HG03520 (cell line): ENCODE data around the gene GNG3.
"Not testable (repeated sequence)": the region's sequence is repeated elsewhere in the genome, so short reads cannot be mapped to it uniquely, and the experiment has no call there.

Experiments used
- ATAC-seq: cut with Tn5 transposase; IDR thresholded peaks from one replicate; pipeline ENCODE4 v1.9.1; 2021; ENCODE audit warnings: mild to moderate bottlenecking, moderate library complexity; ENCODE audit not compliant: unreplicated experiment

The GNG3 gene

DNA sequence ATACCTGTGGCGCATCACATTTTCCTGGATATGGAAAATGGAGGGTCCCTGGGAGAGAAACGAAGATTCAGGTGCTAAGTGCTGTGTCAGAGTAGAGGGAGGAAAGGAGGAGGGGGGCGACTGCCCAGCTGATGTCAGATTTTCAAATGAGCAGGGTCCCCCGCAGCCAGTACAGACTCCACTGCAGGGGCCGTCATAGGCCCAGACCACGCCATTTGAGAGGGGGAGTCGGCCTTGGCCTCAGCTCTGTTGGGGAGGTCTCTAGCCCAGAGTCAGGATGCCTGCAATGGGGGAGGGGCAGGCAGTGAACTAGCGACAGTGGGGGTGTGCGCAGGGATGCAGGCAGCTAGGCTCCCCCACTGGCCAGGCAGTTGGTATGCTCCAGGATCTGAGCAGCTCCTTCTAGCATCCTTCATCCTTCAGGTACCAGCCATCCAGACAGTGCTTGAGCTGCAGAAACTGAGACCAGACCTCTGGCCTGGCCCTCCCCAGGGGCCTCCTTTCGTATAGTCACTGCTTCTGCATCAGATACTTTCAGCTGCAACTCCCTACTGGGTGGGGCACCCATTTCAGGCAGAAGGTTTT lies at the start of gene GNG3, which contains the start of gene BSCL2:
Gene GNG3 (plus strand): TSS at position 400 of the 585 bp plus-strand sequence. CDS start 620 bp downstream, outside the sequence.
Gene BSCL2 (minus strand): TSS at position 148 of the 585 bp plus-strand sequence. CDS start 229 bp downstream, outside the sequence.
- ATAC-seq = no peak

GRCh38 chr11:62664405-62665074 lies 42.9 kb upstream of the GNG3 start:
- ATAC-seq = peak; percentile 22

- ATAC-seq = peak; percentile 70
Observed at GRCh38 chr11:62665075-62665598, 42.3 kb upstream of the GNG3 start, which contains the start of the genes C11orf98 and CSKMT. TSS of gene C11orf98 (minus strand) at chr11:62665210. CDS start at chr11:62665169, 41 bp downstream. TSS of gene CSKMT (plus strand) at chr11:62665312. CDS start at chr11:62665880, 568 bp downstream.

GRCh38 chr11:62665599-62666258 lies 41.7 kb upstream of the GNG3 start:
- peak; percentile 22 for ATAC-seq

DNA sequence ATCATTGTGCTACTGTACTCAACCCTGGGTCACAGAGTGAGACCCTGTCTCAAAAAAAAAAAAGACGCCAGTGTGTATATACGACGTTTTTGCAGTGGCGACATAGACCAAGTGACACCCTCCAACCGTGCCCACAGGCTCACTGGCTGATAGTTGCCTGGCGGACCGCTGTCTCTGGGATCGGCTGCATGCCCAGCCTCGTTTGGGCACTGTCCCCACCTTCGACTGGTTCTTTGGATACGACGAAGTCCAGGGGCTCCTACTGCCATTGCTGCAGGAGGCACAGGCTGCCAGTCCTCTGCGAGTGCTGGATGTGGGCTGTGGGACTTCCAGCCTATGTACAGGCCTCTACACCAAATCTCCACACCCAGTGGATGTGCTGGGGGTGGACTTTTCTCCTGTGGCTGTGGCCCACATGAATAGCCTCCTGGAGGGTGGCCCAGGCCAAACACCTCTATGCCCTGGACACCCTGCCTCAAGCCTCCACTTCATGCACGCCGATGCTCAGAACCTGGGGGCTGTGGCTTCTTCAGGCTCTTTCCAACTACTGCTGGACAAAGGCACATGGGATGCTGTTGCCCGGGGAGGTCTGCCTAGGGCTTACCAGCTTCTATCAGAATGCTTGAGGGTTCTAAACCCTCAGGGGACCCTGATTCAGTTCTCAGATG lies 41.1 kb upstream of the GNG3 start:
- no peak for ATAC-seq

- ATAC-seq = no peak
Observed at GRCh38 chr11:62667460-62667859, 40.0 kb upstream of the GNG3 start.

GRCh38 chr11:62669420-62670161 lies 37.9 kb upstream of the GNG3 start:
- ATAC-seq = no peak

DNA sequence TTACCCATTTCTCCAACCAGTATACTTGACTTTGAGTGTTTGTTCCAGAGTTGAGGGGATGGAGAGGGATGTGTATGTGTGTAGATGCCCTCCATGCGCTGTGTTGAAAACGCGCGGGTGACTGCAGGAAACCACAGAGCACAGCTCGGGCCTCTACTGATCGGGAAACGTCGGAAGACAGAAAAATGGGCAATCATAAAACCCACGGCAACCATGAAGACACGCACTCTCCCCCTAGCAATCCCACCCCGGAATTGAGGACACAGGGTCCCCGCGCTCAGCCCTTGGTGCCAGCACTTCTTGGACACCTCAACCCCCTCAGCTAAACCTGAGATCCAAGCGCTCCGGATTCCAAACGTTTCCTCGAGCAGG lies 36.3 kb upstream of the GNG3 start:
- no peak for ATAC-seq

DNA sequence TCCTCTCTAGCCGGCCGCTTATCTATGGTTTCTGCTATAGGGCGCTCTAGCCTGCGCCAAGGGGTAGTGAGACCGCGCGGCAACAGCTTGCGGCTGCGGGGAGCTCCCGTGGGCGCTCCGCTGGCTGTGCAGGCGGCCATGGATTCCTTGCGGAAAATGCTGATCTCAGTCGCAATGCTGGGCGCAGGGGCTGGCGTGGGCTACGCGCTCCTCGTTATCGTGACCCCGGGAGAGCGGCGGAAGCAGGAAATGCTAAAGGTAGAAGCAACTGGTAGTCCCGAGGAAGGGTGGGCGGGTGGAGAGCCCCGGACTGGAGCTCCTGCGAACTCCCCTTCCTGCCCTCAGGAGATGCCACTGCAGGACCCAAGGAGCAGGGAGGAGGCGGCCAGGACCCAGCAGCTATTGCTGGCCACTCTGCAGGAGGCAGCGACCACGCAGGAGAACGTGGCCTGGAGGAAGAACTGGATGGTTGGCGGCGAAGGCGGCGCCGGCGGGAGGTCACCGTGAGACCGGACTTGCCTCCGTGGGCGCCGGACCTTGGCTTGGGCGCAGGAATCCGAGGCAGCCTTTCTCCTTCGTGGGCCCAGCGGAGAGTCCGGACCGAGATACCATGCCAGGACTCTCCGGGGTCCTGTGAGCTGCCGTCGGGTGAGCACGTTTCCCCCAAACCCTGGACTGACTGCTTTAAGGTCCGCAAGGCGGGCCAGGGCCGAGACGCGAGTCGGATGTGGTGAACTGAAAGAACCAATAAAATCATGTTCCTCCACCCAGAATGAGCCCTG lies 35.7 kb upstream of the GNG3 start, which contains the start of the genes LBHD1 and UQCC3:
Gene LBHD1 (minus strand): TSS at position 660 of the 782 bp plus-strand sequence. CDS start 2,236 bp downstream, outside the sequence.
Gene UQCC3 (plus strand): TSS at position 66 of the 782 bp plus-strand sequence. CDS start 73 bp downstream, at position 139.
- peak; percentile 56 for ATAC-seq

DNA sequence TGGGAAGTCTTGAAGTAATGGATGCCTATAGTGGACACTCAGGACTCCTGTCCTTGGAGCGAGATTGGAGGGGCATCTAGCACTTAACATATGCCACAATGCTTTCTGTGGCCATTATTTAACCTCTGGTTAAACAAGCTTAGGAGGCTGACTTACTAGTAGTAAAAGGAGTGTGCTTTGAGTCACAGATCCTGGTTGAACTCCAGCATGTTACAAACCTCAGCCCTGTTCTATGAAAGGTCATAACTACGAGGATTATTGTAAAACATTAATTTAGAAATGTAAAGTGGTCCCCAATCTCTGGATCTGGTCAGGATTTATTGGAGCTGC lies 34.3 kb upstream of the GNG3 start:
- no peak for ATAC-seq

GRCh38 chr11:62675415-62675814 lies 32.1 kb upstream of the GNG3 start:
- ATAC-seq = not testable (repeated sequence)

DNA sequence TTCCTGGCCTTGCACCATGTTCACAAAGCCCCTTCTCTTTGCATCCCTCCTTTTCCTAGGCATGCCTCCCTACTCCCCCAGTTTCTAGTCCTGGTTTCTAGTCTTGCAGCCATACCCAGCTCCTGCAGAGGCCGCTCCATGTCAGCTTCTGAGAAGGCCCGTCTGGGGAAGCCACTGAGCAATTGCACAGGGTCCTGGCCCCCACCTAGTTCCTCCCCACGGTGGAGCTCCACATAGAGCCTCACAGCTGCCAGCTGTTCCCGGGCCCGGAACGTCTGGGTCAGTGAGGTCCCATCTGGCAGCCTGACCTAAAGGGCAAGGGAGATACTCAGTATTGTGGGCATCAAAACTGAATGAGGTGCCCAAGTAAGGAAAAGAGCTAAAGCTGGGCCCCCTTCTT lies 30.8 kb upstream of the GNG3 start:
- no peak for ATAC-seq

GRCh38 chr11:62677156-62677555 lies 30.3 kb upstream of the GNG3 start:
- ATAC-seq = no peak

DNA sequence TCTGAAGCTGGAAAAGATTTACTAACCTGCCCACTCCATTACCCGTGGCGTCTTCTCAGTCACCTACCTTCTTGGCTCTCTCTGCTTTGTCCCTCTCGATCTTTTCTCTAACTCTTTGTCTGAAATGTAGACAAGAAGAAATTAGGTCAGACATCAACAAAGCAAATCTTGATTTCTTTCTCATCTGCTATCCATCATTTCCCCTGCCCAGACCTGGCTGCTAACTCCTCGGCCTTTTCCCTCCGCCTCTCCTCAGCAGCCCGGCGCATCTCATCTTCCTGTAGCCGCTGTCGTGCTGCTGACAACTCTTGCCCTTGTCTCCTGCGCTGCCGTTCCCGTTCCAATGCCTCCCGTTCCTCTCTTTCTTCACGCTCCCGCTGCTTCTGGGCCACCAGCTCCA lies 29.8 kb upstream of the GNG3 start:
- ATAC-seq = no peak

GRCh38 chr11:62678433-62678769 lies 29.1 kb upstream of the GNG3 start:
- no peak for ATAC-seq

- ATAC-seq = peak; percentile 51
Observed at GRCh38 chr11:62678770-62679696, 28.4 kb upstream of the GNG3 start, which contains the start of gene UBXN1. TSS of gene UBXN1 (minus strand) at chr11:62679073. CDS start at chr11:62678923, 150 bp downstream.

DNA sequence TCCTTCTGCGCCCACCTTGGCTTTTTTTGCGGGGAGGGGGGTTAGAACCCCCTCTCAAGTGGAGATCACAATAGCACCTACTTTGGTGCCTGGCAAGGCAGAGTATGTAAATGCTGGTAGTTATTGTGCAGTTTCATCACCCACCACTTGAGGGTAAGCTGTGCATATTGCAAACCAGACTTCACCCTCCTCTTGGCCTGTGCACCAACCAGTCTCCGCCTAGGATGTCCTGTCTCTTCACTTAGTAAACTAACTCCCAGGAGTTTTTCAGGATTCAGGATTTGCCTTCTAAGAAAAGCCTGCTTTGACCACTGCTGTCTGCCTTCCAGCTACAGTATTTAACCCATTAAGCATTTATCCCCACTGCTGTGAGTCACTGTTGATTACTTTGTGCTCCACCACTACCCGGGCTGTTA lies 26.6 kb upstream of the GNG3 start:
- peak; percentile 50 for ATAC-seq

GRCh38 chr11:62682518-62682917 lies 25.0 kb upstream of the GNG3 start:
- no peak for ATAC-seq
